ENCODE measurements around the gene FOXA2. TPM values are rescaled to one million over a fixed set of nuclear protein-coding genes. Genes with fewer than 3 reads are reported as not detected.

Gene FOXA2
- total and polyA plus RNA-seq, 2 of the 13 experiments (the other 11 are each of a cell fraction or from before 2014, with no cell fraction given), result 8.8 to 12.2 TPM

GRCh38 chr20:22581437-22582385 is 2.7 kb downstream of the FOXA2 start (continued):
- TF ChIP-seq EEA1 (CRISPR knock-in tag; IDR thresholded peaks at IDR 0.05; ENCODE audit: borderline replicate concordance) (no peak), ZBTB38 (CRISPR knock-in tag; IDR thresholded peaks at IDR 0.05) (peak; percentile 47), ZNF704 (CRISPR knock-in tag; IDR thresholded peaks at IDR 0.05; ENCODE audit: borderline replicate concordance) (peak; percentile 33; the same call in 1 of the 2 replicates), ZBTB43 (CRISPR knock-in tag; conservative IDR thresholded peaks at IDR 0.05) (no peak), ZBTB49 (CRISPR knock-in tag; IDR thresholded peaks at IDR 0.05; ENCODE audit: borderline replicate concordance) (no peak), ZNF33B (CRISPR knock-in tag; IDR thresholded peaks at IDR 0.05) (no peak), MBD4 (IDR thresholded peaks at IDR 0.05; ENCODE audit: borderline replicate concordance, low read length) (no peak), ZFP91 (CRISPR knock-in tag; IDR thresholded peaks at IDR 0.05; ENCODE audit: borderline replicate concordance) (peak; percentile 24; the same call in 1 of the 2 replicates), ZKSCAN8 (CRISPR knock-in tag; IDR thresholded peaks at IDR 0.05; ENCODE audit: borderline replicate concordance) (no peak), HNF4G (IDR thresholded peaks at IDR 0.05; ENCODE audit: borderline replicate concordance, low read depth, low read length) (no peak), HNF4G (CRISPR knock-in tag; IDR thresholded peaks at IDR 0.05; ENCODE audit: borderline replicate concordance, low read depth) (0 out of 2 replicates have a peak, but pooled peaks have one; percentile 28), ISX (CRISPR knock-in tag; conservative IDR thresholded peaks at IDR 0.05) (no peak), SNRNP70 (IDR thresholded peaks at IDR 0.05; ENCODE audit: low read depth, low read length) (no peak), SAP130 (CRISPR knock-in tag; IDR thresholded peaks at IDR 0.05; ENCODE audit: low read depth) (peak; percentile 23; the same call in 1 of the 2 replicates), GATAD2A (CRISPR knock-in tag; IDR thresholded peaks at IDR 0.05) (no peak), KLF12 (CRISPR knock-in tag; IDR thresholded peaks at IDR 0.05; ENCODE audit: borderline replicate concordance) (no peak), HIVEP1 (CRISPR knock-in tag; IDR thresholded peaks at IDR 0.05) (no peak), ZNF563 (CRISPR knock-in tag; IDR thresholded peaks at IDR 0.05) (no peak), CCDC6 (CRISPR knock-in tag; IDR thresholded peaks at IDR 0.05) (no peak), TEAD3 (CRISPR knock-in tag; optimal IDR thresholded peaks at IDR 0.05; ENCODE audit: borderline replicate concordance) (peak; percentile 12), THAP11 (CRISPR knock-in tag; IDR thresholded peaks at IDR 0.05) (no peak)
